KMS-11 (cell line): ENCODE measurements around the gene NSD2.

Experiments used
- H2AFZ ChIP-seq: fragments of 200-600 bp; sonication (generic); 2 replicates; pipeline ENCODE4 v1.6.1; 2016; ENCODE audit warnings: antibody characterized with exemption, mixed run types, low read depth
- H3K27ac ChIP-seq: fragments of 200-600 bp; sonication (generic); 2 replicates; pipeline ENCODE4 v1.6.1; 2016; ENCODE audit warnings: mild to moderate bottlenecking, mixed run types
- H3K27me3 ChIP-seq: fragments of 200-600 bp; sonication (generic); 2 replicates; pipeline ENCODE4 v1.6.1; 2017; ENCODE audit warnings: mild to moderate bottlenecking, low read depth, mixed run types, moderate library complexity; ENCODE audit not compliant: insufficient read depth
- H3K36me3 ChIP-seq: fragments of 200-600 bp; sonication (generic); 2 replicates; pipeline ENCODE4 v1.6.1; 2017; ENCODE audit warnings: mild to moderate bottlenecking, mixed run types; ENCODE audit not compliant: insufficient read depth
- H3K4me1 ChIP-seq: fragments of 200-600 bp; sonication (generic); 2 replicates; pipeline ENCODE4 v1.6.1; 2016; ENCODE audit warnings: mild to moderate bottlenecking, low read depth, mixed run types; ENCODE audit not compliant: poor library complexity, severe bottlenecking
- H3K4me2 ChIP-seq: fragments of 200-600 bp; sonication (generic); 2 replicates; pipeline ENCODE4 v1.7.0; 2016; ENCODE audit warnings: mild to moderate bottlenecking, mixed run types
- H3K4me3 ChIP-seq: fragments of 200-600 bp; sonication (generic); IDR thresholded peaks from 2 replicates; pipeline ENCODE4 v1.6.1; 2017; ENCODE audit warnings: low read depth, low read length, mixed read lengths; ENCODE audit not compliant: insufficient read depth
- H3K79me2 ChIP-seq: fragments of 200-600 bp; sonication (generic); 2 replicates; pipeline ENCODE4 v1.6.1; 2016; ENCODE audit warnings: low read depth, mixed run types; ENCODE audit not compliant: insufficient read depth
- H3K9ac ChIP-seq: fragments of 200-600 bp; sonication (generic); 2 replicates; pipeline ENCODE4 v1.6.1; 2016; ENCODE audit warnings: mild to moderate bottlenecking, mixed run types
- H4K20me1 ChIP-seq: fragments of 200-600 bp; sonication (generic); 2 replicates; pipeline ENCODE4 v1.6.1; 2016; ENCODE audit warnings: mild to moderate bottlenecking, mixed run types; ENCODE audit not compliant: insufficient read depth
- CTCF ChIP-seq: fragments of 200-600 bp; sonication (generic); conservative IDR thresholded peaks from 2 replicates; pipeline ENCODE4 v1.6.1; 2017; ENCODE audit warnings: low read depth, mild to moderate bottlenecking, antibody characterized with exemption, low read length, moderate library complexity, mixed read lengths

NSD2 gene

GRCh38 chr4:1864076-1865008, 6.9 kb upstream of the NSD2 start:
- TF ChIP-seq CTCF = no peak
- Histone ChIP-seq H2AFZ (no peak overlapping the region), H3K4me1 (peaks cover 8% of the 10 kb centered on the region), H3K79me2 (peaks cover 90% of the 10 kb centered on the region), H3K36me3 (no peaks in the 10 kb centered on the region), H4K20me1 (peaks cover 10% of the 10 kb centered on the region; the same call in 1 of the 2 replicates), H3K4me3 (no peak overlapping the region), H3K9ac (no peak overlapping the region), H3K27ac (peak overlapping the region; percentile 23; the same call in 1 of the 2 replicates), H3K27me3 (no peaks in the 10 kb centered on the region), H3K4me2 (no peak overlapping the region)

- Histone ChIP-seq H3K27ac (peak overlapping the region; percentile 17; the same call in 1 of the 2 replicates), H3K79me2 (peaks cover 83% of the 10 kb centered on the region; the same call in 1 of the 2 replicates), H2AFZ (no peak overlapping the region), H3K4me3 (no peak overlapping the region), H3K9ac (no peak overlapping the region), H3K4me2 (no peak overlapping the region), H4K20me1 (peaks cover 10% of the 10 kb centered on the region; the same call in 1 of the 2 replicates), H3K27me3 (no peaks in the 10 kb centered on the region), H3K36me3 (no peaks in the 10 kb centered on the region), H3K4me1 (peaks cover 16% of the 10 kb centered on the region)
- no peak for TF ChIP-seq CTCF
Observed at GRCh38 chr4:1866189-1866661, 5.0 kb upstream of the NSD2 start.

DNA sequence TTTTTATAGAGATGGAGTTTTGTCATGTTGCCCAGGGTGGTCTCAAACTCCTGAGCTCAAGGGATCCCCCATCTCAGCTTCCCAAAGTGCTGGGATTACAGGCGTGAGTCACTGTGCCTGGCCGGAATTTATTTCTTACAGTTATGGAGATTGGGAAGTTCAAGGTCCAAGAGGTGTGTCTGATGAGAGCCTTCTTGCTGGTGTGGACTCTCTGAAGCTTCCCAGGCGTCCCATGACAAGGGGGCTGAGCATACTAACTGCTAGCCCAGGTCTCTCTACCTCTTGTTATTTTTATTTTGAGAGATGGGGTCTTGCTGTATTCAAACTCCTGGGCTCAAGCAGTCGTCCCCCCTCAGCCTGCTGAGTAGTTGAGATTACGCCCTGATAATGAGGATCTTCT, 2.9 kb upstream of the NSD2 start:
- peaks cover 10% of the 10 kb centered on the region; the same call in 1 of the 2 replicates for H4K20me1 ChIP-seq
- no peak overlapping the region for H3K9ac ChIP-seq
- TF ChIP-seq CTCF = no peak
- H3K27ac ChIP-seq = peak overlapping the region; percentile 75; the same call in 1 of the 2 replicates
- peaks cover 77% of the 10 kb centered on the region for H3K79me2 ChIP-seq
- peaks cover 23% of the 10 kb centered on the region for H3K4me1 ChIP-seq
- H2AFZ ChIP-seq = no peak overlapping the region
- H3K36me3 ChIP-seq = no peaks in the 10 kb centered on the region
- H3K4me2 ChIP-seq = no peak overlapping the region
- H3K27me3 ChIP-seq = no peaks in the 10 kb centered on the region
- no peak overlapping the region for H3K4me3 ChIP-seq

DNA sequence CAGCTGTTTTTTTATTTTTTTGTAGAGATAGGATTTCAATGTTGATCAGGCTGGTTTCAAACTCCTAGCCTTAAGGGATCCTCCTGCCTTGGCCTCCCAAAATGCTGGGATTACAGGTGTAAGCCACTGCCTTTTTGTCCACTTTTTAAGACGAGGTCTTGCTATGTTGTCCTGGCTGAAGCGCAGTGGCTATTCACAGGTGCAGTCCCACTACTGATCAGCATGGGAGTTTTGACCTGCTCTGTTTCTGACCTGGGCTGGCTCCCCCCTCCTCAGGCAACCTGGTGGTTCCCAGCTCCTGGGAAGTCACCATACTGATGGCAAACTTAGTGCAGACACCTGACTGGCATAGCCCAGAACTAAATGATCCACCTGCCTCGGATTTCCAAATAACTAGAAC, 2.3 kb upstream of the NSD2 start:
- no peak overlapping the region for H2AFZ ChIP-seq
- H3K27ac ChIP-seq = peak overlapping the region; percentile 75; the same call in 1 of the 2 replicates
- H3K4me1 ChIP-seq = peaks cover 30% of the 10 kb centered on the region
- no peak overlapping the region for H3K4me2 ChIP-seq
- H4K20me1 ChIP-seq = peaks cover 12% of the 10 kb centered on the region
- no peak for TF ChIP-seq CTCF
- H3K79me2 ChIP-seq = peaks cover 77% of the 10 kb centered on the region
- H3K36me3 ChIP-seq = no peaks in the 10 kb centered on the region
- H3K27me3 ChIP-seq = no peaks in the 10 kb centered on the region
- H3K4me3 ChIP-seq = no peak overlapping the region
- H3K9ac ChIP-seq = no peak overlapping the region
